SK-N-SH treated with all-trans-retinoic acid at 6 μM for 48 hours (cell line): Measurements from ENCODE around the gene MTFP1.
"Not testable (repeated sequence)": the region's sequence is repeated elsewhere in the genome, so short reads cannot be mapped to it uniquely, and the experiment has no call there.

Experiments used
- ATAC-seq: fragments of 200-7000 bp; cut with Tn5 transposase; 3 replicates; pipeline ENCODE4 v1.9.1; 2020; ENCODE audit warnings: mild to moderate bottlenecking, moderate library complexity
- ARNTL ChIP-seq: fragments of 450-650 bp; formaldehyde crosslinking; IDR thresholded peaks from 2 replicates; pipeline ENCODE4 v1.5.0; 2020; ENCODE audit warnings: low read depth, mild to moderate bottlenecking, moderate library complexity, borderline replicate concordance
- BACH2 ChIP-seq: fragments of 250-450 bp; sonication (Bioruptor Pico); IDR thresholded peaks from 2 replicates; pipeline ENCODE4 v1.9.0; 2021; ENCODE audit warnings: mild to moderate bottlenecking, borderline replicate concordance
- CSDC2 ChIP-seq: fragments of 250-450 bp; sonication (Bioruptor Pico); IDR thresholded peaks from 2 replicates; pipeline ENCODE4 v1.5.0; 2020; ENCODE audit warnings: mild to moderate bottlenecking, moderate library complexity
- ESRRG ChIP-seq: fragments of 250-450 bp; sonication (Bioruptor Pico); IDR thresholded peaks from 2 replicates; pipeline ENCODE4 v1.6.1; 2021; ENCODE audit warnings: mild to moderate bottlenecking
- GLIS3 ChIP-seq: fragments of 250-450 bp; sonication (Bioruptor Pico); IDR thresholded peaks from 2 replicates; pipeline ENCODE4 v1.5.0; 2020; ENCODE audit warnings: mild to moderate bottlenecking, moderate library complexity
- ISL1 ChIP-seq: fragments of 250-450 bp; sonication (Bioruptor Pico); IDR thresholded peaks from 2 replicates; pipeline ENCODE4 v2.1.2; 2022; ENCODE audit warnings: mild to moderate bottlenecking, moderate library complexity
- OSR1 ChIP-seq: fragments of 250-450 bp; sonication (Bioruptor Pico); IDR thresholded peaks from 2 replicates; pipeline ENCODE4 v1.8.0; 2022; ENCODE audit warnings: moderate library complexity, mild to moderate bottlenecking, inconsistent platforms
- PPARA ChIP-seq: fragments of 250-450 bp; sonication (Bioruptor Pico); IDR thresholded peaks from 2 replicates; pipeline ENCODE4 v1.5.0; 2020; ENCODE audit warnings: mild to moderate bottlenecking, borderline replicate concordance
- SNAI2 ChIP-seq: fragments of 250-450 bp; sonication (Bioruptor Pico); IDR thresholded peaks from 2 replicates; pipeline ENCODE4 v1.5.0; 2020; ENCODE audit warnings: mild to moderate bottlenecking, moderate library complexity
- TCF4 ChIP-seq: fragments of 250-450 bp; sonication (Bioruptor Pico); IDR thresholded peaks from 2 replicates; pipeline ENCODE4 v1.8.0; 2021; ENCODE audit warnings: mild to moderate bottlenecking, moderate library complexity, borderline replicate concordance
- TOX ChIP-seq: fragments of 250-450 bp; sonication (Bioruptor Pico); IDR thresholded peaks from 2 replicates; pipeline ENCODE4 v1.8.0; 2021; ENCODE audit warnings: mild to moderate bottlenecking, moderate library complexity, borderline replicate concordance
- ZC3H10 ChIP-seq: fragments of 250-450 bp; sonication (Bioruptor Pico); IDR thresholded peaks from 2 replicates; pipeline ENCODE4 v1.5.1; 2021; ENCODE audit warnings: mild to moderate bottlenecking, moderate library complexity
- ZFP3 ChIP-seq: fragments of 250-450 bp; sonication (Bioruptor Pico); IDR thresholded peaks from 2 replicates; pipeline ENCODE4 v1.5.0; 2020; ENCODE audit warnings: mild to moderate bottlenecking, moderate library complexity
- ZFP30 ChIP-seq: fragments of 450-650 bp; formaldehyde crosslinking; IDR thresholded peaks from 2 replicates; pipeline ENCODE4 v1.5.0; 2022; ENCODE audit warnings: mild to moderate bottlenecking, moderate library complexity
- ZNF565 ChIP-seq: fragments of 450-650 bp; formaldehyde crosslinking; conservative IDR thresholded peaks from 2 replicates; pipeline ENCODE4 v1.5.0; 2020; ENCODE audit warnings: low read depth, mild to moderate bottlenecking, moderate library complexity
- ZNF70 ChIP-seq: fragments of 450-650 bp; formaldehyde crosslinking; IDR thresholded peaks from 2 replicates; pipeline ENCODE4 v1.5.0; 2020; ENCODE audit warnings: mild to moderate bottlenecking, moderate library complexity
- ZNF8 ChIP-seq: fragments of 450-650 bp; formaldehyde crosslinking; IDR thresholded peaks from 2 replicates; pipeline ENCODE4 v1.5.0; 2020; ENCODE audit warnings: mild to moderate bottlenecking, moderate library complexity
- TF ChIP-seq, protein P1 (sequence below): fragments of 250-450 bp; sonication (Bioruptor Pico); IDR thresholded peaks from 2 replicates; pipeline ENCODE4 v1.5.1; 2020; ENCODE audit warnings: low read depth, mild to moderate bottlenecking, moderate library complexity
- TF ChIP-seq, protein P2 (sequence below): fragments of 250-450 bp; sonication (Bioruptor Pico); IDR thresholded peaks from 2 replicates; pipeline ENCODE4 v1.8.0; 2020; ENCODE audit warnings: mild to moderate bottlenecking, moderate library complexity, borderline replicate concordance
- TF ChIP-seq, protein P3 (sequence below): fragments of 250-450 bp; sonication (Bioruptor Pico); IDR thresholded peaks from 2 replicates; pipeline ENCODE4 v1.5.0; 2020; ENCODE audit warnings: mild to moderate bottlenecking, moderate library complexity
- TF ChIP-seq, protein P4 (sequence below): fragments of 250-450 bp; sonication (Bioruptor Pico); IDR thresholded peaks from 2 replicates; pipeline ENCODE4 v1.8.0; 2021; ENCODE audit warnings: low read depth, mild to moderate bottlenecking, moderate library complexity, borderline replicate concordance

Gene MTFP1

DNA sequence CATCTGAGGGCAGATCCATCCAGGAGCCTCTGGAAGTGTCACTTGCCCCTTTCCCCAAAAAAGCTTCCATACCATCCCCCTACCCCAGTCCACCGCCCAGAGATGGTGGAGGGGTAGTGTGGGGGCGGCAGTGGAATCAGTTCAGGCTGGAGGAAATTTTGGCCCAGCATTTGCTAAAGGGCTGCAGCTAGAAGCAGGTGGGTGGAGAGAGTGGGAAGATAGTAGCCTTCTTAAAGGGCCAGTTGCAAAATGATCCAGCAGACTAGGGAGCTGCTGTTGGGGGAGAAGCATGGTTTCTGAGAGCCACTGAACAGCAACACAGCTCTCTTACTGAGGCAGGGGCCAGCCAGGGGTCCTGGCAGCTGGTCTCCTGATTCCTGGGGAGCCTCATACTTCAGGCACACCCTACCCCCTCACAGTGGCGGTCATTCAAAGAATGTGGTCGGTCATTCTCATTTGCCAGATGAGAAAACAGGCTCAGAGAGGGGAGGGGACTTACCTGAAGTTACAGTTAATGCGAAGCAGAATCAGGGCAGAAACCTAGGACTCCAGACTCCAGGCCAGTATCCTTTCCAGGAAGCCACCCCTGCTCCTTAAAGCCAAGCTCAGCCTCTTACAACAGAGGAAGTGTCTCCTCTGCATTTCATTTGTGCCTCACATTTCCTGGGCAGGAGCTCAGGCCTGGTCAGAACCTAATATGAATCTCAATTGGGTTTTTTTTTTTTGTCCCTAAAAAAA is 23.4 kb upstream of the MTFP1 start:
- TF ChIP-seq ARNTL (CRISPR knock-in tag) (no peak), ZFP30 (CRISPR knock-in tag) (no peak), ZC3H10 (CRISPR knock-in tag) (no peak), OSR1 (CRISPR knock-in tag) (no peak), CSDC2 (no peak), ZNF8 (no peak), ZFP3 (CRISPR knock-in tag) (no peak), ISL1 (CRISPR knock-in tag) (no peak), SNAI2 (no peak), ESRRG (CRISPR knock-in tag) (no peak), ZNF70 (CRISPR knock-in tag) (no peak), PPARA (CRISPR knock-in tag) (no peak), TCF4 (CRISPR knock-in tag) (no peak), BACH2 (CRISPR knock-in tag) (no peak), ZNF565 (no peak)
- TF ChIP-seq, protein P1, sequence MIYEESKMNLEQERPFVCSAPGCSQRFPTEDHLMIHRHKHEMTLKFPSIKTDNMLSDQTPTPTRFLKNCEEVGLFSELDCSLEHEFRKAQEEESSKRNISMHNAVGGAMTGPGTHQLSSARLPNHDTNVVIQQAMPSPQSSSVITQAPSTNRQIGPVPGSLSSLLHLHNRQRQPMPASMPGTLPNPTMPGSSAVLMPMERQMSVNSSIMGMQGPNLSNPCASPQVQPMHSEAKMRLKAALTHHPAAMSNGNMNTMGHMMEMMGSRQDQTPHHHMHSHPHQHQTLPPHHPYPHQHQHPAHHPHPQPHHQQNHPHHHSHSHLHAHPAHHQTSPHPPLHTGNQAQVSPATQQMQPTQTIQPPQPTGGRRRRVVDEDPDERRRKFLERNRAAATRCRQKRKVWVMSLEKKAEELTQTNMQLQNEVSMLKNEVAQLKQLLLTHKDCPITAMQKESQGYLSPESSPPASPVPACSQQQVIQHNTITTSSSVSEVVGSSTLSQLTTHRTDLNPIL (CRISPR knock-in tag), result no peak
- TF ChIP-seq, protein P2, sequence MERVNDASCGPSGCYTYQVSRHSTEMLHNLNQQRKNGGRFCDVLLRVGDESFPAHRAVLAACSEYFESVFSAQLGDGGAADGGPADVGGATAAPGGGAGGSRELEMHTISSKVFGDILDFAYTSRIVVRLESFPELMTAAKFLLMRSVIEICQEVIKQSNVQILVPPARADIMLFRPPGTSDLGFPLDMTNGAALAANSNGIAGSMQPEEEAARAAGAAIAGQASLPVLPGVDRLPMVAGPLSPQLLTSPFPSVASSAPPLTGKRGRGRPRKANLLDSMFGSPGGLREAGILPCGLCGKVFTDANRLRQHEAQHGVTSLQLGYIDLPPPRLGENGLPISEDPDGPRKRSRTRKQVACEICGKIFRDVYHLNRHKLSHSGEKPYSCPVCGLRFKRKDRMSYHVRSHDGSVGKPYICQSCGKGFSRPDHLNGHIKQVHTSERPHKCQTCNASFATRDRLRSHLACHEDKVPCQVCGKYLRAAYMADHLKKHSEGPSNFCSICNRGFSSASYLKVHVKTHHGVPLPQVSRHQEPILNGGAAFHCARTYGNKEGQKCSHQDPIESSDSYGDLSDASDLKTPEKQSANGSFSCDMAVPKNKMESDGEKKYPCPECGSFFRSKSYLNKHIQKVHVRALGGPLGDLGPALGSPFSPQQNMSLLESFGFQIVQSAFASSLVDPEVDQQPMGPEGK (CRISPR knock-in tag), result no peak
- TF ChIP-seq, protein P3, sequence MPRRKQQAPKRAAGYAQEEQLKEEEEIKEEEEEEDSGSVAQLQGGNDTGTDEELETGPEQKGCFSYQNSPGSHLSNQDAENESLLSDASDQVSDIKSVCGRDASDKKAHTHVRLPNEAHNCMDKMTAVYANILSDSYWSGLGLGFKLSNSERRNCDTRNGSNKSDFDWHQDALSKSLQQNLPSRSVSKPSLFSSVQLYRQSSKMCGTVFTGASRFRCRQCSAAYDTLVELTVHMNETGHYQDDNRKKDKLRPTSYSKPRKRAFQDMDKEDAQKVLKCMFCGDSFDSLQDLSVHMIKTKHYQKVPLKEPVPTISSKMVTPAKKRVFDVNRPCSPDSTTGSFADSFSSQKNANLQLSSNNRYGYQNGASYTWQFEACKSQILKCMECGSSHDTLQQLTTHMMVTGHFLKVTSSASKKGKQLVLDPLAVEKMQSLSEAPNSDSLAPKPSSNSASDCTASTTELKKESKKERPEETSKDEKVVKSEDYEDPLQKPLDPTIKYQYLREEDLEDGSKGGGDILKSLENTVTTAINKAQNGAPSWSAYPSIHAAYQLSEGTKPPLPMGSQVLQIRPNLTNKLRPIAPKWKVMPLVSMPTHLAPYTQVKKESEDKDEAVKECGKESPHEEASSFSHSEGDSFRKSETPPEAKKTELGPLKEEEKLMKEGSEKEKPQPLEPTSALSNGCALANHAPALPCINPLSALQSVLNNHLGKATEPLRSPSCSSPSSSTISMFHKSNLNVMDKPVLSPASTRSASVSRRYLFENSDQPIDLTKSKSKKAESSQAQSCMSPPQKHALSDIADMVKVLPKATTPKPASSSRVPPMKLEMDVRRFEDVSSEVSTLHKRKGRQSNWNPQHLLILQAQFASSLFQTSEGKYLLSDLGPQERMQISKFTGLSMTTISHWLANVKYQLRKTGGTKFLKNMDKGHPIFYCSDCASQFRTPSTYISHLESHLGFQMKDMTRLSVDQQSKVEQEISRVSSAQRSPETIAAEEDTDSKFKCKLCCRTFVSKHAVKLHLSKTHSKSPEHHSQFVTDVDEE (CRISPR knock-in tag), result no peak
- TF ChIP-seq, protein P4, sequence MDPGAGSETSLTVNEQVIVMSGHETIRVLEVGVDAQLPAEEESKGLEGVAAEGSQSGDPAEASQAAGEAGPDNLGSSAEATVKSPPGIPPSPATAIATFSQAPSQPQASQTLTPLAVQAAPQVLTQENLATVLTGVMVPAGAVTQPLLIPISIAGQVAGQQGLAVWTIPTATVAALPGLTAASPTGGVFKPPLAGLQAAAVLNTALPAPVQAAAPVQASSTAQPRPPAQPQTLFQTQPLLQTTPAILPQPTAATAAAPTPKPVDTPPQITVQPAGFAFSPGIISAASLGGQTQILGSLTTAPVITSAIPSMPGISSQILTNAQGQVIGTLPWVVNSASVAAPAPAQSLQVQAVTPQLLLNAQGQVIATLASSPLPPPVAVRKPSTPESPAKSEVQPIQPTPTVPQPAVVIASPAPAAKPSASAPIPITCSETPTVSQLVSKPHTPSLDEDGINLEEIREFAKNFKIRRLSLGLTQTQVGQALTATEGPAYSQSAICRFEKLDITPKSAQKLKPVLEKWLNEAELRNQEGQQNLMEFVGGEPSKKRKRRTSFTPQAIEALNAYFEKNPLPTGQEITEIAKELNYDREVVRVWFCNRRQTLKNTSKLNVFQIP, result no peak
- ATAC-seq, result no peak

DNA sequence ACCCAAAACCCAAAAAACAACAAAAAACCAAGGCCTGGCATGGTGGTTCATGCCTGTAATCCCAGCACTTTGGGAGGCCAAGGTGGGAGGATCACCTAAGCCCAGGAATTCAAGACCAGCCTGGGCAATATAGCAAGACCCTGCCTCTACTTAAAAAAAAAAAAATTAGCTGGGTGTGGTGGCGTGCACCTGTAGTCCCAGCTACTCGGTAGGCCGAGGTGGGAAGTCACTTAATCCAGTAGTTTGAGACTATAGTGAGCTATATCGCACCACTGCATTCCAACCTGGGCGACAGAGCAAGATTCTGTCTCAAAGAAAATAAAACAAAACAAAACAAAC is 22.8 kb upstream of the MTFP1 start:
- not testable (repeated sequence) for ATAC-seq

DNA sequence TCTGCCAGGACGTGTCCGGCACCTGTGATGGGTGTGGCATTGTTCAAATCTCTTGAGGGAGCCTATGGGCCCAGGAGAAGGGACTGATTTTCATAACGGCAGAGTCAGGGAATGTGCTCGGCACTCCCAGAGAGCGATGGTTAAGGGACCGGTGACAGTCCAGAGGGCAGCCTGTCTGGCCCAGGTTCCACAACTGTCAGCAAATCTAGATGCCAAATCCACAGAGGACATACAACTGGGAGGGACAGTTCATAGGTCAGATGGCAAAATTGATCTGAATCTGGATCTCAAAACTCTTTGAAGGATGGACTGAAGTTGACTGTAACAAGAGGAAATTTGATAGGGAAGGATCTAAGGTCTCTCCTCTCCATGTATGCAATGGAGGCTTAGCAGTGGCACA is 21.3 kb upstream of the MTFP1 start:
- no peak for ATAC-seq
- no peak for TF ChIP-seq ZFP3 (CRISPR knock-in tag)
- TF ChIP-seq, protein P3 (CRISPR knock-in tag), result no peak
- TF ChIP-seq ZFP30 (CRISPR knock-in tag), result no peak
- TF ChIP-seq CSDC2, result no peak
- no peak for TF ChIP-seq GLIS3 (CRISPR knock-in tag)
- TF ChIP-seq ZC3H10 (CRISPR knock-in tag), result no peak
- TF ChIP-seq SNAI2, result no peak
- TF ChIP-seq ZNF70 (CRISPR knock-in tag), result no peak
- TF ChIP-seq ESRRG (CRISPR knock-in tag), result no peak
- no peak for TF ChIP-seq TOX (CRISPR knock-in tag)
